Uterus (tissue), 4 donors: ENCODE measurements around the gene CA4. TPM values are rescaled to one million over a fixed set of nuclear protein-coding genes. Genes with fewer than 3 reads are reported as not detected.
"Not testable (repeated sequence)": the region's sequence is repeated elsewhere in the genome, so short reads cannot be mapped to it uniquely, and the experiment has no call there.

Experiments
- DNase-seq, 2 donors: peaks; one replicate each; pipeline ENCODE4 v3.0.0-alpha.2; 2019 to 2020
- H3K27ac ChIP-seq, 2 donors: fragments of 200-600 bp; sonication (generic); 1 replicate in 1 of 2; 2 replicates in 1 of 2; pipeline ENCODE4 v1.5.1; 2016 to 2018
- H3K27me3 ChIP-seq, 2 donors: fragments of 200-600 bp; sonication (generic); one replicate each; pipeline ENCODE4 v1.5.1; 2018 to 2019; ENCODE audit warnings: control low read depth in 1 of 2
- H3K36me3 ChIP-seq, 2 donors: fragments of 200-600 bp; sonication (generic); one replicate each; pipeline ENCODE4 v1.5.1; 2019; ENCODE audit warnings: control low read depth in 1 of 2
- H3K4me1 ChIP-seq, 2 donors: fragments of 200-600 bp; sonication (generic); one replicate each; pipeline ENCODE4 v1.5.1; 2018 to 2019; ENCODE audit warnings: control low read depth in 1 of 2
- H3K4me3 ChIP-seq, 2 donors: fragments of 200-600 bp; sonication (generic); 1 replicate in 1 of 2; 2 replicates in 1 of 2; pipeline ENCODE4 v1.5.1; 2018 to 2019; ENCODE audit warnings: mild to moderate bottlenecking in 1 of 2
- H3K9me3 ChIP-seq, 2 donors: fragments of 200-600 bp; sonication (generic); one replicate each; pipeline ENCODE4 v1.5.1; 2019; ENCODE audit warnings: control low read depth in 1 of 2
- POLR2A ChIP-seq, 2 donors: fragments of 450-650 bp; IDR thresholded peaks; one replicate each; pipeline ENCODE4 v1.6.1; 2016; ENCODE audit warnings: antibody characterized with exemption in 2 of 2, mild to moderate bottlenecking in 1 of 2, moderate library complexity in 1 of 2
- intact Hi-C: fragments of 100-400 bp; cut with DNase I; formaldehyde crosslinking; loops from one replicate; pipeline ENCODE4 v1.15.1; 2023; ENCODE audit warnings: low total_unique reads
- total RNA-seq, 4 donors: library from RNA; depleted of rRNA in 3 of 4; stranded (reverse); fragments of >200 nt in 3 of 4; gene quantifications; one replicate each; pipeline versions ENCODE4 v1.1.0 to v1.2.4, GENCODE V29; 2014 to 2023
- TF ChIP-seq, protein P1 (sequence below), 4 experiments: fragments of 200-600 bp in 2 of 4; fragments of 450-650 bp in 2 of 4; sonication (generic) in 2 of 4; IDR thresholded peaks; one replicate each; pipeline ENCODE4 v1.5.1; 2016 to 2019; ENCODE audit warnings: antibody characterized with exemption in 4 of 4, mild to moderate bottlenecking in 2 of 4, moderate library complexity in 1 of 4
- donor health status: DM: yes; HTN: yes; CAD: no.

CA4 gene
- total RNA-seq: 10 to 100 TPM in 2 of 4 donors, 1 to 10 TPM in 2; 2.6 to 22.5 (median 11.0) TPM

DNA sequence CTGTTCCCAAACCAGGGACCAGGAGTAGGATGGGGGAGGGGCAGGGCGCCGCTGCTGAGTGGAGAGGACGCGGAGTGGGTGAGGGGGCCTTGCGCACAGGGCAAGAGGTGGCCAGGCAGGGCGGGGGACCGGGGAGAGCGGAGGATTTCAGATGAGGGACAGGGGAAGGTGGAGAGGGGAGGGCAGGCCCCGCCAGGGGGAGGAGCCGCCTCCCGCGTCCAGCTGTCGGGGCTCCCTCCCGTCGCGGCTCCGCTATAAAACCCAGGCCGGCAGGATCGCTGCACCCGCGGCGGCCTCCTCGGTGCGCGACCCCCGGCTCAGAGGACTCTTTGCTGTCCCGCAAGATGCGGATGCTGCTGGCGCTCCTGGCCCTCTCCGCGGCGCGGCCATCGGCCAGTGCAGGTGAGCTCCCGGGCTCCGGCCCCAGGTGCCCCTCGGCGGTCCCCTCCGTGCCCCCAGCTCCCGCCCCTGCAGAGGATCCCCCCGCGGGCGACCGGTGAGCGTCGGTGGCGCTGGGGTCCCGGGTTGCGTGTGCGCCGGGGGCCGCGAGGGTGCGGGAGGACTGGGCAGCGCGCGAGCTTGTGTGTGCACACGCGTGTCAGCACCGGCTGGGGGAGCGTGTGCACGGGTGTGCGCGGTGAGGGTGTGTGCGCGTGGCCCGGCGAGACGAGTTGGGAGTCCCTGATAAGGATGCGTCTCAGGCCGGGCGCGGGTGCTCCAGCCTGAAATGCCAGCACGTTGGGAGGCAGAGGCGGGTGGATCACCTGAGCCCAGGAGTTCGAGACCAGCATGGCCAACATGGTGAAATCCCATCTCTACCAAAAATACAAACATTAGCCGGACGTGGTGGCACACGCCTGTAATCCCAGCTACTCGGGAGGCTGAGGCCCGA, at the start of gene CA4:
Gene CA4, plus strand, starts transcription at position 283 of the 892 bp plus-strand sequence. Its CDS starts 62 bp downstream, at position 345.
- Histone ChIP-seq H3K4me3 (no peak within 1 kb of the TSS), H3K27me3 (peaks cover 5 to 35% of the 10 kb centered on the region in 2 donors)
- intact Hi-C loops: no loop called here

GRCh38 chr17:60100577-60100976, 49.2 kb upstream of the CA4 start:
- DNase-seq, H3K27me3 ChIP-seq, H3K4me3 ChIP-seq, H3K4me1 ChIP-seq, H3K36me3 ChIP-seq, intact Hi-C loops, H3K27ac ChIP-seq, H3K9me3 ChIP-seq: not testable (repeated sequence)

More for the DNA sequence above, at the start of gene CA4:
- Histone ChIP-seq H3K36me3 (no peaks in the 10 kb centered on the region), H3K27ac (no peak within 1 kb of the TSS), H3K9me3 (no peaks in the 10 kb centered on the region), H3K4me1 (peaks cover 0 to 7% of the 10 kb centered on the region in 2 donors)
- DNase-seq: no peak
- no peak for TF ChIP-seq POLR2A (IDR thresholded peaks at IDR 0.05)
- TF ChIP-seq, protein P1, sequence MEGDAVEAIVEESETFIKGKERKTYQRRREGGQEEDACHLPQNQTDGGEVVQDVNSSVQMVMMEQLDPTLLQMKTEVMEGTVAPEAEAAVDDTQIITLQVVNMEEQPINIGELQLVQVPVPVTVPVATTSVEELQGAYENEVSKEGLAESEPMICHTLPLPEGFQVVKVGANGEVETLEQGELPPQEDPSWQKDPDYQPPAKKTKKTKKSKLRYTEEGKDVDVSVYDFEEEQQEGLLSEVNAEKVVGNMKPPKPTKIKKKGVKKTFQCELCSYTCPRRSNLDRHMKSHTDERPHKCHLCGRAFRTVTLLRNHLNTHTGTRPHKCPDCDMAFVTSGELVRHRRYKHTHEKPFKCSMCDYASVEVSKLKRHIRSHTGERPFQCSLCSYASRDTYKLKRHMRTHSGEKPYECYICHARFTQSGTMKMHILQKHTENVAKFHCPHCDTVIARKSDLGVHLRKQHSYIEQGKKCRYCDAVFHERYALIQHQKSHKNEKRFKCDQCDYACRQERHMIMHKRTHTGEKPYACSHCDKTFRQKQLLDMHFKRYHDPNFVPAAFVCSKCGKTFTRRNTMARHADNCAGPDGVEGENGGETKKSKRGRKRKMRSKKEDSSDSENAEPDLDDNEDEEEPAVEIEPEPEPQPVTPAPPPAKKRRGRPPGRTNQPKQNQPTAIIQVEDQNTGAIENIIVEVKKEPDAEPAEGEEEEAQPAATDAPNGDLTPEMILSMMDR (IDR thresholded peaks at IDR 0.05): no peak

GRCh38 chr17:60102015-60102631, 47.6 kb upstream of the CA4 start:
- DNase-seq, H3K9me3 ChIP-seq, H3K4me1 ChIP-seq, H3K36me3 ChIP-seq, H3K27me3 ChIP-seq, H3K4me3 ChIP-seq, intact Hi-C loops: not testable (repeated sequence)
- peak overlapping the region in 1 of 2 donors; percentile 57 for H3K27ac ChIP-seq

GRCh38 chr17:60102632-60103096, 47.1 kb upstream of the CA4 start:
- no peaks in the 10 kb centered on the region for H3K36me3 ChIP-seq
- intact Hi-C loops: no loop called here
- DNase-seq: no peak
- no peaks in the 10 kb centered on the region for H3K9me3 ChIP-seq
- no peaks in the 10 kb centered on the region for H3K4me1 ChIP-seq
- peak overlapping the region in 1 of 2 donors; percentile 57 for H3K27ac ChIP-seq
- TF ChIP-seq, protein P1 (IDR thresholded peaks at IDR 0.05): no peak
- no peak for TF ChIP-seq POLR2A (IDR thresholded peaks at IDR 0.05)
- H3K27me3 ChIP-seq: no peaks in the 10 kb centered on the region
- H3K4me3 ChIP-seq: no peak overlapping the region

DNA sequence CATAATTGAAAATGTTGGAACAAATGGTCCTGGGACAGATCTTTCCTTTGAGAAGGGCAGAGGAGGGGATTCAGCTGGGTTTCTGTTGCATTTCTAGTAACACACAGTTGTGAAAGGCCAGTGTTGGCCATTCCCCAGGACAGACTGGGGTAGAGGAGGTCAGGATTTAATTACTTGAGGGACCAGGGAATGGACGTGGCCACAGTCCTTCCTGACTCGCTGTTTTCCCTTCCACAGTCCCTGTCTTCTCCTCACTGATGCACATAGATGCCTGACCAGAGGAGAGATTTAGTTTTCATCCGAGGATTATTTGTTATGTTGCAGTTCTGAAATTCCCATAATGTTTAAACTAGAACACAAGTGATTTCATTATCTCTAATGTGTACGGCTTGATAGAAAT, 45.8 kb upstream of the CA4 start:
- TF ChIP-seq, protein P1 (IDR thresholded peaks at IDR 0.05): no peak
- no peak for TF ChIP-seq POLR2A (IDR thresholded peaks at IDR 0.05)
- intact Hi-C loops: no loop called here
- Histone ChIP-seq H3K4me1 (no peaks in the 10 kb centered on the region), H3K9me3 (no peaks in the 10 kb centered on the region), H3K27ac (no peak overlapping the region), H3K4me3 (no peak overlapping the region), H3K36me3 (no peaks in the 10 kb centered on the region), H3K27me3 (no peaks in the 10 kb centered on the region)
- no peak for DNase-seq
